GM12865 (cell line): ENCODE data around the gene CCNJL.

Experiments
- DNase-seq: peaks from one replicate; pipeline ENCODE4 v3.0.0; 2010; ENCODE audit warnings: low read depth
- H3K4me3 ChIP-seq: 2 replicates; pipeline ENCODE4 v1.5.1; 2011; ENCODE audit warnings: mild to moderate bottlenecking, low read depth, low read length, control low read depth
- TF ChIP-seq, protein P1 (sequence below): IDR thresholded peaks from 2 replicates; pipeline ENCODE4 v1.5.1; 2011; ENCODE audit warnings: low read length, control low read depth, low read depth, inconsistent platforms; ENCODE audit not compliant: insufficient read depth; ENCODE audit errors: missing control alignments

The CCNJL gene

DNA sequence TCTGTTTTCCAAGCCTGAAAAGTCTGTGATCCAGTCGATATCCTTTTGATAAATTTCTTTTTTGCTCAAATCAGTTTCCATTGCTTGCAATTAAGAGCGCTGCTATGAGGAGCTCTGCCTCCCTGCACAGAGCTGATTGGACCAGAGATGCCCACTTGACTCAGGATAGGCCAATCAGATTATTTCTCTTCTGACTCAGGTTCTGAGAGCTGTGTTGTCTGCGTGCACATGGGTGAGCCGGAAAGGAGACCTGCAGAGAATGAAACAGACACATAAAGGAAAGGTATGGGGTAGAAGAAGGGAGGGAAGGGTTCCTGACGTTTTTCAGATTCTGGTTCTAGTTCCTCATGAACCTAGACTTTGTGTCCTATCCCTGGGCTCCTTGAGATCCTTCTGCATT lies 98.8 kb downstream of the CCNJL start:
- TF ChIP-seq, protein P1, sequence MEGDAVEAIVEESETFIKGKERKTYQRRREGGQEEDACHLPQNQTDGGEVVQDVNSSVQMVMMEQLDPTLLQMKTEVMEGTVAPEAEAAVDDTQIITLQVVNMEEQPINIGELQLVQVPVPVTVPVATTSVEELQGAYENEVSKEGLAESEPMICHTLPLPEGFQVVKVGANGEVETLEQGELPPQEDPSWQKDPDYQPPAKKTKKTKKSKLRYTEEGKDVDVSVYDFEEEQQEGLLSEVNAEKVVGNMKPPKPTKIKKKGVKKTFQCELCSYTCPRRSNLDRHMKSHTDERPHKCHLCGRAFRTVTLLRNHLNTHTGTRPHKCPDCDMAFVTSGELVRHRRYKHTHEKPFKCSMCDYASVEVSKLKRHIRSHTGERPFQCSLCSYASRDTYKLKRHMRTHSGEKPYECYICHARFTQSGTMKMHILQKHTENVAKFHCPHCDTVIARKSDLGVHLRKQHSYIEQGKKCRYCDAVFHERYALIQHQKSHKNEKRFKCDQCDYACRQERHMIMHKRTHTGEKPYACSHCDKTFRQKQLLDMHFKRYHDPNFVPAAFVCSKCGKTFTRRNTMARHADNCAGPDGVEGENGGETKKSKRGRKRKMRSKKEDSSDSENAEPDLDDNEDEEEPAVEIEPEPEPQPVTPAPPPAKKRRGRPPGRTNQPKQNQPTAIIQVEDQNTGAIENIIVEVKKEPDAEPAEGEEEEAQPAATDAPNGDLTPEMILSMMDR, result no peak
- no peak overlapping the region for H3K4me3 ChIP-seq
- peak; percentile 24 for DNase-seq

DNA sequence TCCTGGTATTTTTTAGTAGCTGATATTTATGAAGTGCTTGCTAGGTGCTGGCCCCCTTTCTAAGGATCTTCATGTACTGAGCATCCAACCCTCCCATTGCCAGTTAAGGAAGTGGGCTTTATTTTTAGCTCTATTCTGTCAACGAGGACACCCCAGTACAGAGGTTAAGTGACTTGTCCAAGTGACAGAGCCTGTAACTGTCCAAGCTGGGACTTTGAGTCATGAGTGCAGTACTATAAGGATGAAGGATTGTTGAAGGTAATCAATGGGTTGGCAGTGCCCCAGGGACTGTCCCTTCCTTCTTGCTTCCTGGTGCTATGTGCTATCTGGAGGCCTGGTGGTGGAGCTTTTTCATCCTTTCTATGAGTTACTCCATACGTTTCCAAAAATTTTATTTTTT lies 101.0 kb downstream of the CCNJL start:
- no peak for DNase-seq
- H3K4me3 ChIP-seq, result no peak overlapping the region
- TF ChIP-seq, protein P1, result no peak

DNA sequence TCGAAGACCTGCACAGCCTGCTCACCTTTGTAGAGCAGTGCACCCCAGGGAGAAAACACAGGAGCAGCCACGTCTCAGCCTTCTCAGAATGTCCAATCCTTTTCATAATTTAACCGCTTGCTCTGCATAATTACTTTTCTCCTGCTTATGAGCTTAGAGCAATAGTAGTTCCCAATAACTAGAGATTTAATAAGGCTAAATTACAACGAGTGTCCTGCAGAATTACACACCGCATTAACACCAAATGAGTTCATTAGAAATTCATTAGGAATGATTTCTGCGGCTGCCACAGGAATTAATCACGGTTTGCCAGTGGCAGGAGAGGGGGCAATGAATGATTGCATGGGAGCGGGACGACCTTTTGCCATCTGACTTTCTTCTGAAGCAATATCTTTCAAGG lies 101.8 kb downstream of the CCNJL start:
- no peak for DNase-seq
- H3K4me3 ChIP-seq, result no peak overlapping the region
- TF ChIP-seq, protein P1, result no peak

DNA sequence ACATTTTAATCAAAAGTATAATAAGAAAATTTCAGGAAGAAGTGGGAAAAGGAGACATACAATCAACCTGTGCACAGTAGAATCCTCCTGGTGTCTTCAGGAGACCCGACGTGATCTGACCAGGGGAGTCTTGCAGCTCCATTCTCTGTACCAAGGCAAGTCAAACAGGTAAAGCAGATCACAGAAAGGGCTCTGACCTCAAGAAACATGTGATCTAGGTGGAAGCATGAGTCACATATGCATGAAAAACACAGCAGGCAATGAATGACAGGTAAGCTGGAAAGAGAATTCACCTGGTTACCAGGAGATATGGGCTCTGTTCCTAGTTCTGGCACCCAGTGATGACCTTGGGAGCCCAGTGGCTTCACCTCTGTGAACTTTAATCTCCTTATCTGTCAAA lies 102.4 kb downstream of the CCNJL start:
- H3K4me3 ChIP-seq, result no peak overlapping the region
- DNase-seq, result no peak
- TF ChIP-seq, protein P1, result no peak

DNA sequence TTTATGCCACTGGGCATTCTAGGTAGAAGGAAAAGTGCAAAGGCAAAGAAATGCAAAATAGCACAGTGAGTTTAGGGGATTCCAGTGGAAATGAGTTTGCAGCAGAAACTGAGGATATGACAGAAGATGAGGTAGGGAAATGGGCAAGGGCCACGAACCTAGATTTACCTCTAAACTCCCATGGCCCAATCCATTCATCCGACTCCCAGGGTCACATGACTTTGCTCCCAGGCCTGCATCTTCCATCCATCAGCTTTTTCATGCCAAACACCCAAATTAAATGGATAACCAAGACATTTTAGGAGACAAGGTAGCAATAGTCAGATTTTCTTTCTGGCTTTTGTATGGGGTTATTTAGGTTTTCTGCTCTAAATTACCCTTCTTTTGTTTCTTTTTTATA lies 105.3 kb downstream of the CCNJL start:
- H3K4me3 ChIP-seq, result no peak overlapping the region
- no peak for DNase-seq

More for the DNA sequence above, 105.3 kb downstream of the CCNJL start:
- TF ChIP-seq, protein P1, result no peak
